ENCODE results near the gene ANKS1B.
"Not testable (repeated sequence)": the region's sequence is repeated elsewhere in the genome, so short reads cannot be mapped to it uniquely, and the experiment has no call there.

ANKS1B gene

GRCh38 chr12:99715841-99716510, 268.8 kb downstream of the ANKS1B start:
- not testable (repeated sequence) for H3K27me3 ChIP-seq (ENCODE audit: insufficient read depth, low read length); H2AFZ ChIP-seq (ENCODE audit: low read depth, low read length); H3K36me3 ChIP-seq (ENCODE audit: insufficient read depth, low read length); H3K4me3 ChIP-seq (ENCODE audit: low read length); H3K4me1 ChIP-seq (ENCODE audit: insufficient read depth, low read length); H3K9me3 ChIP-seq (ENCODE audit: low read length)

- H3K9me3 ChIP-seq (ENCODE audit: low read length); H2AFZ ChIP-seq (ENCODE audit: low read depth, low read length); H3K36me3 ChIP-seq (ENCODE audit: insufficient read depth, low read length); H3K4me1 ChIP-seq (ENCODE audit: insufficient read depth, low read length); H3K27me3 ChIP-seq (ENCODE audit: insufficient read depth, low read length); H3K4me3 ChIP-seq (ENCODE audit: low read length): not testable (repeated sequence)
Measured at GRCh38 chr12:99714921-99715320, 269.8 kb downstream of the ANKS1B start.

- Histone ChIP-seq H3K36me3 (ENCODE audit: insufficient read depth, low read length) (no peaks in the 10 kb centered on the region), H3K27me3 (ENCODE audit: insufficient read depth, low read length) (no peaks in the 10 kb centered on the region), H3K4me1 (ENCODE audit: insufficient read depth, low read length) (no peaks in the 10 kb centered on the region), H3K4me3 (ENCODE audit: low read length) (no peak overlapping the region), H3K9me3 (ENCODE audit: low read length) (no peaks in the 10 kb centered on the region), H2AFZ (ENCODE audit: low read depth, low read length) (no peak overlapping the region)
Measured at GRCh38 chr12:99713946-99714520, 270.7 kb downstream of the ANKS1B start.

GRCh38 chr12:99712281-99712680, 272.5 kb downstream of the ANKS1B start:
- no peaks in the 10 kb centered on the region for H3K36me3 ChIP-seq (ENCODE audit: insufficient read depth, low read length)
- no peak overlapping the region for H2AFZ ChIP-seq (ENCODE audit: low read depth, low read length)
- no peak overlapping the region for H3K4me3 ChIP-seq (ENCODE audit: low read length)
- no peaks in the 10 kb centered on the region for H3K4me1 ChIP-seq (ENCODE audit: insufficient read depth, low read length)
- no peaks in the 10 kb centered on the region for H3K9me3 ChIP-seq (ENCODE audit: low read length)
- H3K27me3 ChIP-seq (ENCODE audit: insufficient read depth, low read length) = no peaks in the 10 kb centered on the region

- Histone ChIP-seq H3K36me3 (ENCODE audit: insufficient read depth, low read length) (no peaks in the 10 kb centered on the region), H3K4me1 (ENCODE audit: insufficient read depth, low read length) (no peaks in the 10 kb centered on the region), H3K9me3 (ENCODE audit: low read length) (no peaks in the 10 kb centered on the region), H3K4me3 (ENCODE audit: low read length) (no peak overlapping the region), H3K27me3 (ENCODE audit: insufficient read depth, low read length) (no peaks in the 10 kb centered on the region), H2AFZ (ENCODE audit: low read depth, low read length) (no peak overlapping the region)
Measured at GRCh38 chr12:99711246-99711645, 273.5 kb downstream of the ANKS1B start.

- no peak overlapping the region for H3K4me3 ChIP-seq (ENCODE audit: low read length)
- H3K27me3 ChIP-seq (ENCODE audit: insufficient read depth, low read length) = no peaks in the 10 kb centered on the region
- H3K9me3 ChIP-seq (ENCODE audit: low read length) = no peaks in the 10 kb centered on the region
- H3K36me3 ChIP-seq (ENCODE audit: insufficient read depth, low read length) = no peaks in the 10 kb centered on the region
- H3K4me1 ChIP-seq (ENCODE audit: insufficient read depth, low read length) = no peaks in the 10 kb centered on the region
- H2AFZ ChIP-seq (ENCODE audit: low read depth, low read length) = no peak overlapping the region
Measured at GRCh38 chr12:99709619-99710018, 275.1 kb downstream of the ANKS1B start.

- Histone ChIP-seq H3K36me3 (ENCODE audit: insufficient read depth, low read length) (no peaks in the 10 kb centered on the region), H3K4me3 (ENCODE audit: low read length) (no peak overlapping the region), H3K9me3 (ENCODE audit: low read length) (no peaks in the 10 kb centered on the region), H2AFZ (ENCODE audit: low read depth, low read length) (no peak overlapping the region), H3K27me3 (ENCODE audit: insufficient read depth, low read length) (no peaks in the 10 kb centered on the region), H3K4me1 (ENCODE audit: insufficient read depth, low read length) (no peaks in the 10 kb centered on the region)
Measured at GRCh38 chr12:99709116-99709515, 275.6 kb downstream of the ANKS1B start.

- no peak overlapping the region for H3K4me3 ChIP-seq (ENCODE audit: low read length)
- no peaks in the 10 kb centered on the region for H3K9me3 ChIP-seq (ENCODE audit: low read length)
- no peaks in the 10 kb centered on the region for H3K4me1 ChIP-seq (ENCODE audit: insufficient read depth, low read length)
- no peaks in the 10 kb centered on the region for H3K27me3 ChIP-seq (ENCODE audit: insufficient read depth, low read length)
- H3K36me3 ChIP-seq (ENCODE audit: insufficient read depth, low read length) = no peaks in the 10 kb centered on the region
- H2AFZ ChIP-seq (ENCODE audit: low read depth, low read length) = no peak overlapping the region
Measured at GRCh38 chr12:99707883-99708282, 276.9 kb downstream of the ANKS1B start.

- no peak overlapping the region for H3K4me3 ChIP-seq (ENCODE audit: low read length)
- no peak overlapping the region for H2AFZ ChIP-seq (ENCODE audit: low read depth, low read length)
- H3K9me3 ChIP-seq (ENCODE audit: low read length) = no peaks in the 10 kb centered on the region
- H3K4me1 ChIP-seq (ENCODE audit: insufficient read depth, low read length) = no peaks in the 10 kb centered on the region
- no peaks in the 10 kb centered on the region for H3K36me3 ChIP-seq (ENCODE audit: insufficient read depth, low read length)
- no peaks in the 10 kb centered on the region for H3K27me3 ChIP-seq (ENCODE audit: insufficient read depth, low read length)
Measured at GRCh38 chr12:99706736-99707473, 277.8 kb downstream of the ANKS1B start.

- Histone ChIP-seq H3K27me3 (ENCODE audit: insufficient read depth, low read length) (no peaks in the 10 kb centered on the region), H3K4me3 (ENCODE audit: low read length) (no peak overlapping the region), H3K9me3 (ENCODE audit: low read length) (no peaks in the 10 kb centered on the region), H2AFZ (ENCODE audit: low read depth, low read length) (no peak overlapping the region), H3K36me3 (ENCODE audit: insufficient read depth, low read length) (no peaks in the 10 kb centered on the region), H3K4me1 (ENCODE audit: insufficient read depth, low read length) (no peaks in the 10 kb centered on the region)
Measured at GRCh38 chr12:99704458-99704857, 280.3 kb downstream of the ANKS1B start.

- Histone ChIP-seq H3K27me3 (ENCODE audit: insufficient read depth, low read length) (no peaks in the 10 kb centered on the region), H3K4me3 (ENCODE audit: low read length) (no peak overlapping the region), H3K4me1 (ENCODE audit: insufficient read depth, low read length) (no peaks in the 10 kb centered on the region), H2AFZ (ENCODE audit: low read depth, low read length) (no peak overlapping the region), H3K9me3 (ENCODE audit: low read length) (no peaks in the 10 kb centered on the region), H3K36me3 (ENCODE audit: insufficient read depth, low read length) (no peaks in the 10 kb centered on the region)
Measured at GRCh38 chr12:99704036-99704435, 280.7 kb downstream of the ANKS1B start.

- H3K36me3 ChIP-seq (ENCODE audit: insufficient read depth, low read length) = no peaks in the 10 kb centered on the region
- no peak overlapping the region for H3K4me3 ChIP-seq (ENCODE audit: low read length)
- H3K27me3 ChIP-seq (ENCODE audit: insufficient read depth, low read length) = no peaks in the 10 kb centered on the region
- H3K9me3 ChIP-seq (ENCODE audit: low read length) = no peaks in the 10 kb centered on the region
- no peaks in the 10 kb centered on the region for H3K4me1 ChIP-seq (ENCODE audit: insufficient read depth, low read length)
- no peak overlapping the region for H2AFZ ChIP-seq (ENCODE audit: low read depth, low read length)
Measured at GRCh38 chr12:99700032-99700431, 284.7 kb downstream of the ANKS1B start.

- no peak overlapping the region for H2AFZ ChIP-seq (ENCODE audit: low read depth, low read length)
- H3K27me3 ChIP-seq (ENCODE audit: insufficient read depth, low read length) = no peaks in the 10 kb centered on the region
Measured at GRCh38 chr12:99695050-99695449, 289.7 kb downstream of the ANKS1B start.

More at GRCh38 chr12:99695050-99695449, 289.7 kb downstream of the ANKS1B start:
- Histone ChIP-seq H3K4me1 (ENCODE audit: insufficient read depth, low read length) (no peaks in the 10 kb centered on the region), H3K4me3 (ENCODE audit: low read length) (no peak overlapping the region), H3K36me3 (ENCODE audit: insufficient read depth, low read length) (no peaks in the 10 kb centered on the region), H3K9me3 (ENCODE audit: low read length) (no peaks in the 10 kb centered on the region)

All from neuron (in vitro differentiated cells).